K562 (cell line): Measurements from ENCODE around the gene SOS1. TPM values are rescaled to one million over a fixed set of nuclear protein-coding genes. Genes with fewer than 3 reads are reported as not detected.

Source experiments
- ASH1L ChIP-seq: fragments of 450-650 bp; IDR thresholded peaks from 2 replicates; pipeline ENCODE4 v1.6.1; 2018; ENCODE audit warnings: borderline replicate concordance, mild to moderate bottlenecking, low read depth; ENCODE audit not compliant: partially characterized antibody
- ATF1 ChIP-seq, 2 experiments: fragments of 450-650 bp in 1 of 2; IDR thresholded peaks; 2 replicates each; pipeline ENCODE4 v1.6.1; 2016; ENCODE audit warnings: missing compliant biosample characterization in 1 of 2, missing genetic modification characterization in 1 of 2
- ATF3 ChIP-seq, 2 experiments: fragments of 450-650 bp in 1 of 2; sonication (generic) in 1 of 2; formaldehyde crosslinking in 1 of 2; IDR thresholded peaks in 1 of 2; conservative IDR thresholded peaks in 1 of 2; 2 replicates each; pipeline versions ENCODE4 v1.6.1 to v1.8.1; 2016 to 2023; ENCODE audit warnings: mild to moderate bottlenecking in 2 of 2, moderate library complexity in 2 of 2, inconsistent platforms in 1 of 2, missing genetic modification reagents in 1 of 2
- CREM ChIP-seq: IDR thresholded peaks from 2 replicates; pipeline ENCODE4 v1.6.1; 2014; ENCODE audit warnings: antibody characterized with exemption, low read depth
- ELF2 ChIP-seq: fragments of 250-450 bp; sonication (Bioruptor Pico); IDR thresholded peaks from 2 replicates; pipeline ENCODE4 v1.5.0; 2021; ENCODE audit warnings: mild to moderate bottlenecking
- FUS ChIP-seq: fragments of 200-400 bp; formaldehyde crosslinking; optimal IDR thresholded peaks from 2 replicates; pipeline ENCODE3; 2017; ENCODE audit warnings: low read depth, low read length
- IRF1 ChIP-seq: sonication (generic); formaldehyde crosslinking; IDR thresholded peaks from 2 replicates; pipeline ENCODE4 v1.8.0; 2022; ENCODE audit warnings: missing genetic modification reagents, mild to moderate bottlenecking, borderline replicate concordance
- IRF9 ChIP-seq: fragments of 450-650 bp; IDR thresholded peaks from 2 replicates; pipeline ENCODE4 v1.6.1; 2016; ENCODE audit warnings: missing biosample characterization, missing genetic modification characterization
- MCM7 ChIP-seq, 2 experiments: fragments of 450-650 bp; IDR thresholded peaks; 2 replicates each; pipeline ENCODE4 v1.6.1; 2016 to 2018
- NR4A1 ChIP-seq, 2 experiments: fragments of 250-450 bp in 1 of 2; fragments of 450-650 bp in 1 of 2; sonication (Bioruptor Pico) in 1 of 2; IDR thresholded peaks; 2 replicates each; pipeline versions ENCODE4 v1.4.0 to v1.6.1; 2016 to 2020; ENCODE audit warnings: mild to moderate bottlenecking in 2 of 2, missing compliant biosample characterization in 1 of 2, missing genetic modification characterization in 1 of 2, moderate library complexity in 1 of 2
- PML ChIP-seq: IDR thresholded peaks from 2 replicates; pipeline ENCODE4 v1.6.1; 2012; ENCODE audit warnings: low read length, inconsistent platforms
- RBM22 ChIP-seq: fragments of 200-400 bp; formaldehyde crosslinking; IDR thresholded peaks from 2 replicates; pipeline ENCODE4 v1.6.1; 2018; ENCODE audit warnings: low read length, low read depth; ENCODE audit not compliant: poor library complexity, severe bottlenecking
- TAF1 ChIP-seq: IDR thresholded peaks from 2 replicates; pipeline ENCODE4 v1.6.1; 2011; ENCODE audit warnings: mild to moderate bottlenecking, low read length, moderate library complexity; ENCODE audit not compliant: insufficient read depth, control insufficient read depth, severe bottlenecking; ENCODE audit errors: extremely low read depth
- THRA ChIP-seq: fragments of 450-650 bp; IDR thresholded peaks from 2 replicates; pipeline ENCODE4 v1.6.1; 2017; ENCODE audit warnings: mild to moderate bottlenecking, moderate library complexity
- U2AF1 ChIP-seq: fragments of 200-400 bp; formaldehyde crosslinking; optimal IDR thresholded peaks from 2 replicates; pipeline ENCODE3; 2017; ENCODE audit warnings: mild to moderate bottlenecking, low read depth, low read length, moderate library complexity
- ZBTB43 ChIP-seq: sonication (generic); formaldehyde crosslinking; IDR thresholded peaks from 2 replicates; pipeline ENCODE4 v1.8.0; 2023; ENCODE audit warnings: mild to moderate bottlenecking, missing genetic modification reagents
- ZFP30 ChIP-seq: fragments of 250-450 bp; sonication (Bioruptor Pico); IDR thresholded peaks from 2 replicates; pipeline ENCODE4 v1.8.0; 2022; ENCODE audit warnings: moderate library complexity, mild to moderate bottlenecking, inconsistent platforms, borderline replicate concordance
- ZNF445 ChIP-seq: fragments of 250-450 bp; sonication (Bioruptor Pico); IDR thresholded peaks from 2 replicates; pipeline ENCODE4 v1.4.0; 2020; ENCODE audit warnings: low read depth, mild to moderate bottlenecking, moderate library complexity
- polyA plus RNA-seq, 8 experiments: library from polyadenylated mRNA; depleted of rRNA in 4 of 8; stranded (reverse) in 5 of 8; unstranded in 3 of 8; fragments of >200 nt; fragmentation: Nextera tagmentation in 2 of 8; fragmentation: Illumina TruSeq in 1 of 8; extraction: Ambion mirVana in 2 of 8; extraction: Trizol in 1 of 8; gene quantifications; 2 replicates each; pipeline versions ENCODE4 v1.2.1 to v1.2.3, GENCODE V29; 2011 to 2014; ENCODE audit warnings: inconsistent platforms in 1 of 8, missing spikeins in 1 of 8
- total RNA-seq, 7 experiments: library from RNA; depleted of rRNA in 6 of 7; stranded (reverse); fragments of >200 nt in 6 of 7; fragmentation: Illumina TruSeq in 2 of 7; extraction: Trizol in 2 of 7; gene quantifications; 2 replicates each; pipeline versions ENCODE4 v1.2.1 to v1.2.3, GENCODE V29; 2011 to 2021; ENCODE audit warnings: low replicate concordance in 1 of 7

Gene SOS1
- total and polyA plus RNA-seq, 9 of the 15 experiments (the other 6 are each of a cell fraction or from before 2014, with no cell fraction given) = 2.5 to 27.1 (median 16.3) TPM

- TF ChIP-seq ZNF445 (CRISPR knock-in tag) = peak; percentile 85
- TF ChIP-seq PML = no peak
- TF ChIP-seq RBM22 = no peak
- peak; percentile 99 for TF ChIP-seq NR4A1 (CRISPR knock-in tag; IDR thresholded peaks at IDR 0.05)
- peak; percentile 99 for TF ChIP-seq NR4A1 (tag; IDR thresholded peaks at IDR 0.05)
- TF ChIP-seq IRF9 (tag) = peak; percentile 94
- no peak for TF ChIP-seq FUS
- no peak for TF ChIP-seq IRF1 (CRISPR knock-in tag)
- no peak for TF ChIP-seq ZBTB43 (CRISPR knock-in tag)
- TF ChIP-seq THRA = no peak
- no peak for TF ChIP-seq U2AF1
- TF ChIP-seq ELF2 (CRISPR knock-in tag) = no peak
- no peak for TF ChIP-seq ZFP30
- no peak for TF ChIP-seq CREM
- no peak for TF ChIP-seq TAF1
- no peak for TF ChIP-seq MCM7 (IDR thresholded peaks at IDR 0.05)
- TF ChIP-seq ASH1L = no peak
- no peak for TF ChIP-seq ATF1 (CRISPR knock-in tag; IDR thresholded peaks at IDR 0.05)
- TF ChIP-seq ATF1 (tag; IDR thresholded peaks at IDR 0.05) = peak; percentile 73
- TF ChIP-seq ATF3 (IDR thresholded peaks at IDR 0.05) = no peak
- TF ChIP-seq ATF3 (CRISPR knock-in tag; conservative IDR thresholded peaks at IDR 0.05) = no peak
Observed at GRCh38 chr2:39150102-39150562, 29.3 kb upstream of the SOS1 start (continued).
